ENCODE data around the gene OR52N1. TPM values are rescaled to one million over a fixed set of nuclear protein-coding genes. Genes with fewer than 3 reads are reported as not detected.

Gene OR52N1
- total RNA-seq, 1 donor from 2014 or later: not detected

DNA sequence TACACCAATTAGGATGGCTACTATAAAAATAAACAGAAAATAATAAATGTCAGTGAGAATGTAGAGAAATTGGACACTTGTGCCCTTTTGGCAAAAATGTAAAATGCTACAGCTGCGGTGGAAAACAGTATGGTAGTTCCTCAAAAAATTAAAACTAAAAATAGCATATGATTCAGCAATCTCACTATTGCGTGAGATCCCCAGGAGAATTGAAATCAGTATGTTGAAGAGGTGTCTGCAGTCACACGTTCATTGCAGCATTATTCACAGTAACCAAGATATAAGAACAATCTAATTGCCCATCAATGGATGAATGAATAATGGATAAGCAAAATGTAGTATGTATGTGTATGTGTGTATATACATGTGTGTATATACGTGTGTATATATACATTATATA, 24.5 kb upstream of the OR52N1 start:
- no peak for TF ChIP-seq CTCF (IDR thresholded peaks at IDR 0.05; ENCODE audit: insufficient read depth, low read length, severe bottlenecking)
- DNase-seq (ENCODE audit: low read depth) (no peak), FAIRE-seq (no peak)
- Histone ChIP-seq H3K4me3 (ENCODE audit: low read depth, low read length) (no peak overlapping the region), H3K36me3 (ENCODE audit: control insufficient read depth, insufficient read depth, low read length) (no peaks in the 10 kb centered on the region), H3K27me3 (ENCODE audit: control insufficient read depth, insufficient read depth, low read length) (no peaks in the 10 kb centered on the region)

DNA sequence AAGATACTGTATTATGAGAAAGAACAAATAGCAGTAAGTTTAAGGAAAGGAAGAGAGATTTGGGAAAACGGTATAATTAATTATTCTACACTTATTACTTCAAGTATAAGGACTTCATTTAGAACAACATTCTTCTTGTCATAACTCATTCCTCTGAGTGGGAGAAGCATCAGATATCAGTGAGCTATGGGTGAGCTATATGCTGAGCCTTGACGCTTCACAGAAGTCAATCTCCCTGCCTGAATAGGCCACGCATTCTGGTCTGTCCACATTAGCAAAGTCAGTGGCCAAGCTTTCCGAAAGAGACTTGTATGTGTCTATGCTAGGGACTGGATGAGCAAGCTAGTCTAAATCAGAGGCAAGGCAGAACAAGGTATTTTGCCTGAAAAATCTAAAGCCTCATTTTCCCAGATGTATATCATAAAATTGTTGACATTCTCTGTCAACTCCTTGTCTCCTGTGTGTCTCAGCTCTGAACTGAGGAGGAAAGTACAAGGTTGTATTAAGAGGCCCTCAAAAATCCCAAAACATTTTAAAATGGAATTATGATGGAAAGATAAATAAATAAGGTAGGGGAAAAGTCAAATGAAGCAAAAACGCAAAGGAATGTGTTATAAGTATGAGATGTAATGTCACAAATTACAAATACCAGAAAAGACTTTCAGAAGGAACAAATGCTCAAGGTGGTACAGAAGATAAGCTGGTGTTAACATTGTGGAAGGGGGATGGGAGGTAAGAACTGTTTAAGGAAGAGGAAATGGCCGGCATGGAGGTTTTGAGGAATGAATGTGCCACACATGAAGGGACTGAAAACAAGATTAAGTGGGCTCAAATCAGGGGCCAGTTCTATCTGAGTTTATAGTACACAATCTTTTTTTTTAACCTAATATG, 19.1 kb upstream of the OR52N1 start:
- Histone ChIP-seq H3K27me3 (ENCODE audit: control insufficient read depth, insufficient read depth, low read length) (no peaks in the 10 kb centered on the region), H3K4me3 (ENCODE audit: low read depth, low read length) (no peak overlapping the region), H3K36me3 (ENCODE audit: control insufficient read depth, insufficient read depth, low read length) (no peaks in the 10 kb centered on the region)
- TF ChIP-seq CTCF (IDR thresholded peaks at IDR 0.05; ENCODE audit: insufficient read depth, low read length, severe bottlenecking): no peak
- FAIRE-seq (no peak), DNase-seq (ENCODE audit: low read depth) (no peak)

- FAIRE-seq: no peak
- TF ChIP-seq CTCF (IDR thresholded peaks at IDR 0.05; ENCODE audit: insufficient read depth, low read length, severe bottlenecking): no peak
- no peak for DNase-seq (ENCODE audit: low read depth)
Observed at GRCh38 chr11:5809122-5809519, 18.1 kb upstream of the OR52N1 start.

GRCh38 chr11:5808500-5809121, 17.5 kb upstream of the OR52N1 start, which contains the start of gene OR52N2:
Gene OR52N2 (plus strand): TSS chr11:5808924. CDS start chr11:5820336, 11,412 bp downstream.
- H3K36me3 ChIP-seq (ENCODE audit: control insufficient read depth, insufficient read depth, low read length): no peaks in the 10 kb centered on the region
- DNase-seq (ENCODE audit: low read depth) (peak; percentile 50), FAIRE-seq (peak; percentile 47)
- peak within 1 kb of the TSS; percentile 30 for H3K4me3 ChIP-seq (ENCODE audit: low read depth, low read length)
- peak; percentile 89 for TF ChIP-seq CTCF (IDR thresholded peaks at IDR 0.05; ENCODE audit: insufficient read depth, low read length, severe bottlenecking)
- H3K27me3 ChIP-seq (ENCODE audit: control insufficient read depth, insufficient read depth, low read length): no peaks in the 10 kb centered on the region

More at GRCh38 chr11:5809122-5809519, 18.1 kb upstream of the OR52N1 start:
- Histone ChIP-seq H3K36me3 (ENCODE audit: control insufficient read depth, insufficient read depth, low read length) (no peaks in the 10 kb centered on the region), H3K27me3 (ENCODE audit: control insufficient read depth, insufficient read depth, low read length) (no peaks in the 10 kb centered on the region), H3K4me3 (ENCODE audit: low read depth, low read length) (peak overlapping the region; percentile 30)

DNA sequence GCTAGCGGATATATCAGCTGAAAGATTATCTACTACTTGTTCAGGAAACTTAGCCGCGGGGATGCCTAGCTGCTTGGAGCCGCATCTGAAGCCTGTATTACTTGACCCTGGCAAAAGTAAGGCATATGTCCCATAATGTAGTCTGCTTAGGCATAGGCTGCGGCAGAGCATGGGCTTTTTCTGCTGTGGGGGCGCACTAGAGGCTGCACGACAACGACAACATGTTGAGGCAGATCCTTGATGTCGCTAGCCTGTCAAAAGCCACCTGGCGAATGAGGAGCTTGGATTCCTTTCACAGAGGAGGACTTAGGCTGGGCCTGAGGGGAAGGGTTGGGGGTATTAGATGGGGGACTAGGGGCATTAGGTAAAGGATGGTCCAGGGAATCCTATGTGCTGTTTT, 16.5 kb upstream of the OR52N1 start:
- DNase-seq (ENCODE audit: low read depth) (no peak), FAIRE-seq (no peak)
- H3K36me3 ChIP-seq (ENCODE audit: control insufficient read depth, insufficient read depth, low read length): no peaks in the 10 kb centered on the region
- H3K4me3 ChIP-seq (ENCODE audit: low read depth, low read length): no peak overlapping the region
- H3K27me3 ChIP-seq (ENCODE audit: control insufficient read depth, insufficient read depth, low read length): no peaks in the 10 kb centered on the region
- TF ChIP-seq CTCF (IDR thresholded peaks at IDR 0.05; ENCODE audit: insufficient read depth, low read length, severe bottlenecking): no peak
